ENCODE data around the gene ZNF783. TPM values are rescaled to one million over a fixed set of nuclear protein-coding genes. Genes with fewer than 3 reads are reported as not detected.

The ZNF783 gene
- total and polyA plus RNA-seq, 7 donors = 1.2 to 15.2 (median 9.4) TPM

- no peak for TF ChIP-seq EP300 (IDR thresholded peaks at IDR 0.05)
- TF ChIP-seq, protein P1, sequence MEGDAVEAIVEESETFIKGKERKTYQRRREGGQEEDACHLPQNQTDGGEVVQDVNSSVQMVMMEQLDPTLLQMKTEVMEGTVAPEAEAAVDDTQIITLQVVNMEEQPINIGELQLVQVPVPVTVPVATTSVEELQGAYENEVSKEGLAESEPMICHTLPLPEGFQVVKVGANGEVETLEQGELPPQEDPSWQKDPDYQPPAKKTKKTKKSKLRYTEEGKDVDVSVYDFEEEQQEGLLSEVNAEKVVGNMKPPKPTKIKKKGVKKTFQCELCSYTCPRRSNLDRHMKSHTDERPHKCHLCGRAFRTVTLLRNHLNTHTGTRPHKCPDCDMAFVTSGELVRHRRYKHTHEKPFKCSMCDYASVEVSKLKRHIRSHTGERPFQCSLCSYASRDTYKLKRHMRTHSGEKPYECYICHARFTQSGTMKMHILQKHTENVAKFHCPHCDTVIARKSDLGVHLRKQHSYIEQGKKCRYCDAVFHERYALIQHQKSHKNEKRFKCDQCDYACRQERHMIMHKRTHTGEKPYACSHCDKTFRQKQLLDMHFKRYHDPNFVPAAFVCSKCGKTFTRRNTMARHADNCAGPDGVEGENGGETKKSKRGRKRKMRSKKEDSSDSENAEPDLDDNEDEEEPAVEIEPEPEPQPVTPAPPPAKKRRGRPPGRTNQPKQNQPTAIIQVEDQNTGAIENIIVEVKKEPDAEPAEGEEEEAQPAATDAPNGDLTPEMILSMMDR (IDR thresholded peaks at IDR 0.05) = no peak
- no peak for TF ChIP-seq POLR2A (IDR thresholded peaks at IDR 0.05)
- TF ChIP-seq POLR2AphosphoS5 (IDR thresholded peaks at IDR 0.05) = no peak
- no peaks in the 10 kb centered on the region for H3K4me1 ChIP-seq
- no peaks in the 10 kb centered on the region for H3K27me3 ChIP-seq
- WGBS, 2 donors = 95% methylated on average over 7 of the region's 7 CpGs
- no peak overlapping the region for H3K27ac ChIP-seq
- intact Hi-C loops (cut with DNase I) = no loop called here
- DNase-seq = no peak
- H3K4me3 ChIP-seq = no peak overlapping the region
- H3K36me3 ChIP-seq = peaks cover 20 to 66% (median 40%) of the 10 kb centered on the region in 4 donors
- H3K9me3 ChIP-seq = no peaks in the 10 kb centered on the region
These were observed 8.3 kb upstream of the ZNF783 start for GRCh38 chr7:149253665-149254064.

- H3K36me3 ChIP-seq = peaks cover 20 to 66% (median 40%) of the 10 kb centered on the region in 4 donors
- H3K9me3 ChIP-seq = no peaks in the 10 kb centered on the region
- intact Hi-C loops (cut with DNase I) = no loop called here
- no peaks in the 10 kb centered on the region for H3K4me1 ChIP-seq
- no peak for TF ChIP-seq POLR2A (IDR thresholded peaks at IDR 0.05)
- no peak for DNase-seq
- H3K27ac ChIP-seq = no peak overlapping the region
- no peaks in the 10 kb centered on the region for H3K27me3 ChIP-seq
- H3K4me3 ChIP-seq = no peak overlapping the region
- WGBS, 2 donors = 97% methylated on average over 16 of the region's 16 CpGs
These were observed 7.7 kb upstream of the ZNF783 start for GRCh38 chr7:149254181-149254858.

DNA sequence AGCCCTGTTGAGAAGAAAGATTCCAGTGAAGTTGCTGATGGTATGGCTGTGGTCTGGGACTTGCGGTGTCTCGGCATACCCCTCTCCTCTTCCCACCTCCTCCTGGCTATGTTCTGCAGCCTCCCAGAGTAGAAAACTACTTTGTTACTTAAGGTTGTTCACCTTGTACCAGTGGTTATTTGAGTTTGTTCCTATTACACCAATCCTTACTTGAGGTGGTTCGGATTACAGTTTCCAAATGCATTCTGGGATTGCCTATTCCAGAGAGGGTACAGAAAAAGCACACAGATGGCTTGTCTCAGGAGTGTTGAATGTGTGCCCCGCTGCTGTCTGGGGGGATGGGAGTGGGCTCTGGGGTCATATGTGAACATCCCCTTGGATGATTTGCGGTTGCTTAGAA, 6.8 kb upstream of the ZNF783 start:
- WGBS, 2 donors = 82 to 95% methylated on average over 5 of the region's 5 CpGs
- H3K36me3 ChIP-seq = peaks cover 20 to 64% (median 38%) of the 10 kb centered on the region in 4 donors
- TF ChIP-seq POLR2A (IDR thresholded peaks at IDR 0.05) (no peak), EP300 (IDR thresholded peaks at IDR 0.05) (no peak), POLR2AphosphoS5 (IDR thresholded peaks at IDR 0.05) (no peak)

DNA sequence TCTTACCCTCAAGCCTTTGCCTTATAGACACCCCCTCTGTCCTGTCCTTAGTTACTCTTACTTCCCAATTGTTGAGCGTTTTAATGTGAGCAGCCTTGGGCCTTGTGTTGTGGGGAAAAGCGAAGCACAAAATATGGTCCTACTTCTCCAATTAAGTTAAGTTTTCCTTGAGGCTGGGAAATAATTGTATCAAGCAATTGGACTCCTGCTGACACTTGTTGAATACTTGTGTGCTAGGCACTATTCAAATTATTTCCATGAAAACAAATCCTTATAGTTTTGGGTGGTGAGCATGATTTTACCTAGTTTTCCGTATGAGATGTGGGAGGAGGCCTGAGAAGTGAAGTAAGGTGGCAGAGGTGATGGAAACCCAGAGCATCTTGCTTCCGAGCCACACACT, 5.4 kb upstream of the ZNF783 start:
- no peak overlapping the region for H3K27ac ChIP-seq
- H3K4me1 ChIP-seq = peaks cover 0 to 7% (median 3%) of the 10 kb centered on the region in 4 donors
- WGBS, 2 donors = 90 to 92% methylated on average over 4 of the region's 4 CpGs
- no peak overlapping the region for H3K4me3 ChIP-seq
- H3K36me3 ChIP-seq = peaks cover 20 to 50% (median 31%) of the 10 kb centered on the region in 4 donors
- no peaks in the 10 kb centered on the region for H3K9me3 ChIP-seq
- TF ChIP-seq, protein P1 (IDR thresholded peaks at IDR 0.05) = no peak
- TF ChIP-seq POLR2A (IDR thresholded peaks at IDR 0.05) (no peak), POLR2AphosphoS5 (IDR thresholded peaks at IDR 0.05) (no peak)
- no peaks in the 10 kb centered on the region for H3K27me3 ChIP-seq
- intact Hi-C loops (cut with DNase I) = no loop called here
- DNase-seq = no peak

More for the DNA sequence above, 6.8 kb upstream of the ZNF783 start:
- no peak for DNase-seq
- Histone ChIP-seq H3K9me3 (no peaks in the 10 kb centered on the region), H3K27me3 (no peaks in the 10 kb centered on the region), H3K4me3 (no peak overlapping the region), H3K27ac (no peak overlapping the region), H3K4me1 (no peaks in the 10 kb centered on the region)
- intact Hi-C loops (cut with DNase I) = no loop called here

GRCh38 chr7:149257146-149257545, 4.8 kb upstream of the ZNF783 start:
- WGBS, 2 donors = 93 to 94% methylated on average over 2 of the region's 2 CpGs

More at GRCh38 chr7:149257146-149257545, 4.8 kb upstream of the ZNF783 start:
- no peak for DNase-seq
- TF ChIP-seq EP300 (IDR thresholded peaks at IDR 0.05) = no peak
- TF ChIP-seq POLR2A (IDR thresholded peaks at IDR 0.05) = no peak
- TF ChIP-seq, protein P1 (IDR thresholded peaks at IDR 0.05) = no peak
- TF ChIP-seq POLR2AphosphoS5 (IDR thresholded peaks at IDR 0.05) = no peak
- Histone ChIP-seq H3K36me3 (peaks cover 20 to 45% (median 28%) of the 10 kb centered on the region in 4 donors), H3K27ac (no peak overlapping the region), H3K4me1 (peaks cover 0 to 7% (median 3%) of the 10 kb centered on the region in 4 donors), H3K27me3 (no peaks in the 10 kb centered on the region), H3K9me3 (no peaks in the 10 kb centered on the region), H3K4me3 (no peak overlapping the region)
- intact Hi-C loops (cut with DNase I) = no loop called here
